ENCODE results near the gene UBA3. TPM values are rescaled to one million over a fixed set of nuclear protein-coding genes. Genes with fewer than 3 reads are reported as not detected.

UBA3 gene
- total RNA-seq, 1 donor = 76.9 TPM

GRCh38 chr3:69121950-69122349 is 41.8 kb upstream of the UBA3 start:
- DNase-seq (ENCODE audit: low read depth) = no peak
- H3K4me3 ChIP-seq (ENCODE audit: low read depth, low read length) = no peak overlapping the region
- no peak for TF ChIP-seq CTCF (IDR thresholded peaks at IDR 0.05; ENCODE audit: insufficient read depth, low read length)

DNA sequence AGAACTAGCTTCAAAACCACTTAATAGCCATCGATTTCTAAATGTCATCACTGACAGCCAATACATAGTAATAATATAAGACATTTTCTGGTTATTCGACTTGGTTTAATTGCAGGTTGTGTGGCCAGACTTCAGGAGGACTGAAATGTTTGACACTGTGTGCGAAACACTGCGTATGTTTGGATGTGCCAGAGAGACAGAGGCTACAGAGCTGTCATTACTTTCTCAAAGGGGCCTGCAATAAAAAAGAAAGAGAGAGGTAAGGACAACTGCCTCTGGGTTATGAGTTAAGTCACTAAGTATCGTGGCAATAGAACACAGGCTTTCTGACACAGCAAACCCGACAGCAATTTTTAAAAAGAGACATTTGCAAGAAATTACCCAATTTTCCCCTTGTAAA is 41.3 kb upstream of the UBA3 start:
- no peak for TF ChIP-seq CTCF (IDR thresholded peaks at IDR 0.05; ENCODE audit: insufficient read depth, low read length)
- DNase-seq (ENCODE audit: low read depth) = no peak
- H3K4me3 ChIP-seq (ENCODE audit: low read depth, low read length) = no peak overlapping the region

GRCh38 chr3:69120879-69121464 is 40.8 kb upstream of the UBA3 start:
- DNase-seq (ENCODE audit: low read depth) = peak; percentile 82
- peak; percentile 97 for TF ChIP-seq CTCF (IDR thresholded peaks at IDR 0.05; ENCODE audit: insufficient read depth, low read length)

DNA sequence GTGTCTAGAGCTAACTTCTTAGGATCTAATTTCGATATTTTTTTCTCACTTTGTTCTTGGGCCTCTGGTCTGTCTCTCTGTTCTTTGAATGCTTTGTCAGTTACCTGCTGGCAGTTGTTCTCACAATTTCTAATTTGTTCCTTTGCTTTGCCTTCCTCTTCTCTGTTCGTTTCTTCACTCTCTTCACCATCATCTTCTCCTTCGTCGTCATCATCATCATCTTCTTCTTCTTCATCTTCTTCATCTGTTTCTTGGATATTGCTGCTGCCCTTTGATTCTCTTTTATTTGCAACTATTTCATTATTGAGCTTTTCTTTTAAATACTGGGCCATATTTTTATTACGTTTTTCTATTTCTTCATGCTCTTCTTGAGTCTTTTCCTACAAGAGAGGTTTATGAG is 39.5 kb upstream of the UBA3 start:
- no peak for TF ChIP-seq CTCF (IDR thresholded peaks at IDR 0.05; ENCODE audit: insufficient read depth, low read length)
- no peak overlapping the region for H3K4me3 ChIP-seq (ENCODE audit: low read depth, low read length)
- no peak for DNase-seq (ENCODE audit: low read depth)

More at GRCh38 chr3:69120879-69121464, 40.8 kb upstream of the UBA3 start:
- H3K4me3 ChIP-seq (ENCODE audit: low read depth, low read length) = no peak overlapping the region

GRCh38 chr3:69119138-69119537 is 39.0 kb upstream of the UBA3 start:
- H3K4me3 ChIP-seq (ENCODE audit: low read depth, low read length) = no peak overlapping the region
- TF ChIP-seq CTCF (IDR thresholded peaks at IDR 0.05; ENCODE audit: insufficient read depth, low read length) = no peak
- DNase-seq (ENCODE audit: low read depth) = no peak

DNA sequence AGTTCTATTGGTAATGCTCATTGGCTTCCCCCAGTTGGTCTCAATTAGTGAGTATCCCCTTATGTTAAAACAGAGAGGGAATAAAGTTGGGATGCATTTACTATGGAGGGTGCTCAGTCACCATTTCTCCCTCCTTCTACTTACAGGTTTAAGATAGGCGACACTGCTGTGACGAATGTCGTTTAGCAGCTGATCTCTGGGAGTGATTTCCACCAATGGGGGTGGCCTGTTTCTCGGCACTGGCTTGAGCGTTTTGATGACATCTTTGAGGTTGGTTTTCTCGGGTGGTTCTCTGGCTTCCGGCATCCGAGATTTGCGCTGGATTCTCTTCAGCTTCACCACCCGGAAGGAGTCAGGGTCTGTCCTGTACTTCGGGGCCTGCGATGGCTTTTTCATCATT is 38.4 kb upstream of the UBA3 start:
- TF ChIP-seq CTCF (IDR thresholded peaks at IDR 0.05; ENCODE audit: insufficient read depth, low read length) = no peak
- no peak for DNase-seq (ENCODE audit: low read depth)
- no peak overlapping the region for H3K4me3 ChIP-seq (ENCODE audit: low read depth, low read length)

- no peak for DNase-seq (ENCODE audit: low read depth)
- no peak overlapping the region for H3K4me3 ChIP-seq (ENCODE audit: low read depth, low read length)
- no peak for TF ChIP-seq CTCF (IDR thresholded peaks at IDR 0.05; ENCODE audit: insufficient read depth, low read length)
These were observed 36.7 kb upstream of the UBA3 start for GRCh38 chr3:69116897-69117296.
